GM23338 (cell line): ENCODE data around the gene KISS1. TPM values are rescaled to one million over a fixed set of nuclear protein-coding genes. Genes with fewer than 3 reads are reported as not detected.

Experiments used
- ATAC-seq: fragments of 200-7000 bp; cut with Tn5 transposase; 3 replicates; pipeline ENCODE4 v1.9.1; 2020
- DNase-seq: peaks from one replicate; pipeline ENCODE4 v3.0.0-alpha.2; 2015; ENCODE audit warnings: low spot score
- H2AFZ ChIP-seq: fragments of 200-600 bp; sonication (generic); 2 replicates; pipeline ENCODE4 v1.8.0; 2016; ENCODE audit warnings: antibody characterized with exemption, mild to moderate bottlenecking, moderate library complexity
- H3F3A ChIP-seq: fragments of 200-600 bp; sonication (generic); replicated peaks from 2 replicates; pipeline ENCODE4 v1.8.0; 2017; ENCODE audit warnings: antibody characterized with exemption, mixed run types, low read depth
- H3K27ac ChIP-seq: fragments of 200-600 bp; sonication (generic); 2 replicates; pipeline ENCODE4 v1.6.1; 2016; ENCODE audit warnings: low read depth
- H3K27me3 ChIP-seq: fragments of 200-600 bp; sonication (generic); 2 replicates; pipeline ENCODE4 v1.8.0; 2016; ENCODE audit warnings: mild to moderate bottlenecking, mixed run types, moderate library complexity; ENCODE audit not compliant: insufficient read depth
- H3K36me3 ChIP-seq: fragments of 200-600 bp; sonication (generic); 2 replicates; pipeline ENCODE4 v1.8.0; 2016; ENCODE audit warnings: mild to moderate bottlenecking; ENCODE audit not compliant: insufficient read depth
- H3K4me1 ChIP-seq: fragments of 200-600 bp; sonication (generic); 2 replicates; pipeline ENCODE4 v1.8.0; 2016; ENCODE audit warnings: mild to moderate bottlenecking, moderate library complexity; ENCODE audit not compliant: insufficient read depth
- H3K4me2 ChIP-seq: fragments of 200-600 bp; sonication (generic); 2 replicates; pipeline ENCODE4 v1.7.1; 2017; ENCODE audit warnings: mixed run types
- H3K4me3 ChIP-seq: fragments of 200-600 bp; sonication (generic); 2 replicates; pipeline ENCODE4 v1.6.1; 2016; ENCODE audit warnings: mixed run types
- H3K79me2 ChIP-seq: fragments of 200-600 bp; sonication (generic); replicated peaks from 2 replicates; pipeline ENCODE4 v1.8.0; 2017; ENCODE audit warnings: mild to moderate bottlenecking; ENCODE audit not compliant: insufficient read depth
- H3K9me2 ChIP-seq: fragments of 200-600 bp; sonication (generic); 2 replicates; pipeline ENCODE4 v1.8.0; 2017; ENCODE audit not compliant: insufficient read depth
- H4K20me1 ChIP-seq: fragments of 200-600 bp; sonication (generic); replicated peaks from 2 replicates; pipeline ENCODE4 v1.8.0; 2017; ENCODE audit warnings: mild to moderate bottlenecking; ENCODE audit not compliant: insufficient read depth
- H3K27ac Mint-ChIP-seq: 2 replicates; pipeline ENCODE4 v1.8.0; 2020; ENCODE audit warnings: inconsistent platforms, mild to moderate bottlenecking, moderate library complexity, mixed read lengths
- H3K27me3 Mint-ChIP-seq: 3 replicates; pipeline ENCODE4 v1.8.0; 2022; ENCODE audit warnings: low read depth, mild to moderate bottlenecking, moderate library complexity, mixed read lengths, inconsistent platforms; ENCODE audit not compliant: insufficient read depth, poor library complexity
- H3K36me3 Mint-ChIP-seq: 3 replicates; pipeline ENCODE4 v1.8.0; 2021; ENCODE audit warnings: low read depth, mild to moderate bottlenecking, inconsistent platforms, moderate library complexity, mixed read lengths
- H3K4me1 Mint-ChIP-seq: 3 replicates; pipeline ENCODE4 v1.8.0; 2020; ENCODE audit warnings: mild to moderate bottlenecking, inconsistent platforms, mixed read lengths
- H3K4me3 Mint-ChIP-seq: 3 replicates; pipeline ENCODE4 v1.8.0; 2021; ENCODE audit warnings: moderate library complexity, mild to moderate bottlenecking, inconsistent platforms, mixed read lengths
- H3K9me3 Mint-ChIP-seq: 3 replicates; pipeline ENCODE4 v1.8.0; 2020; ENCODE audit warnings: moderate library complexity, mild to moderate bottlenecking, inconsistent platforms, mixed read lengths
- CREB1 ChIP-seq: fragments of 250-450 bp; sonication (Bioruptor Pico); IDR thresholded peaks from 2 replicates; pipeline ENCODE4 v1.5.0; 2020; ENCODE audit warnings: low read depth, mild to moderate bottlenecking, moderate library complexity
- ETS1 ChIP-seq: IDR thresholded peaks from 2 replicates; pipeline ENCODE4 v1.6.1; 2016; ENCODE audit warnings: antibody characterized with exemption
- EZH2phosphoT487 ChIP-seq: fragments of 200-600 bp; sonication (generic); IDR thresholded peaks from one replicate; pipeline ENCODE4 v1.8.1; 2018; ENCODE audit warnings: antibody characterized with exemption; ENCODE audit not compliant: unreplicated experiment
- NANOG ChIP-seq: IDR thresholded peaks from 2 replicates; pipeline ENCODE4 v1.6.1; 2016; ENCODE audit warnings: antibody characterized with exemption, borderline replicate concordance
- POLR2AphosphoS5 ChIP-seq: IDR thresholded peaks from 2 replicates; pipeline ENCODE4 v1.6.1; 2016; ENCODE audit warnings: antibody characterized with exemption, low read depth
- STAT1 ChIP-seq: IDR thresholded peaks from one replicate; pipeline ENCODE4 v1.6.1; 2016; ENCODE audit warnings: antibody characterized with exemption; ENCODE audit not compliant: unreplicated experiment
- ZNF114 ChIP-seq: fragments of 250-450 bp; sonication (Bioruptor Pico); IDR thresholded peaks from 2 replicates; pipeline ENCODE4 v1.5.0; 2020; ENCODE audit warnings: mild to moderate bottlenecking, moderate library complexity
- ZNF331 ChIP-seq: fragments of 250-450 bp; sonication (Bioruptor Pico); IDR thresholded peaks from 2 replicates; pipeline ENCODE4 v1.5.0; 2020; ENCODE audit warnings: low read depth, mild to moderate bottlenecking, moderate library complexity
- ZNF462 ChIP-seq: fragments of 250-450 bp; sonication (Bioruptor Pico); IDR thresholded peaks from 2 replicates; pipeline ENCODE4 v1.5.0; 2020; ENCODE audit warnings: mild to moderate bottlenecking, moderate library complexity
- polyA plus RNA-seq: library from polyadenylated mRNA; unstranded; fragments of >200 nt; fragmentation: Nextera tagmentation; extraction: Ambion mirVana; gene quantifications from 2 replicates; pipeline ENCODE4 v1.2.1, GENCODE V29; 2016
- total RNA-seq: library from RNA; depleted of rRNA; stranded (reverse); fragments of >200 nt; shearing (Covaris generic); gene quantifications from 2 replicates; pipeline ENCODE4 v1.2.3, GENCODE V29; 2014

Gene KISS1
- total and polyA plus RNA-seq, 2 experiments from 2014 or later = not detected

GRCh38 chr1:204176049-204176448 lies 20.2 kb downstream of the KISS1 start (continued):
- no peak for TF ChIP-seq ZNF462 (CRISPR knock-in tag)
- no peak for TF ChIP-seq CREB1
- TF ChIP-seq NANOG = no peak
- no peak for TF ChIP-seq STAT1
- TF ChIP-seq ZNF114 (CRISPR knock-in tag) = no peak
- TF ChIP-seq ZNF331 (CRISPR knock-in tag) = no peak

GRCh38 chr1:204174958-204175357 lies 21.3 kb downstream of the KISS1 start:
- DNase-seq = no peak
- Histone ChIP-seq H3K36me3 (0 out of 2 replicates have a peak, but pooled peaks cover 5% of the 10 kb centered on the region), H3K4me2 (no peak overlapping the region), H3K4me1 (no peaks in the 10 kb centered on the region), H4K20me1 (no peaks in the 10 kb centered on the region), H2AFZ (no peak overlapping the region), H3K4me3 (no peak overlapping the region), H3K27ac (no peak overlapping the region), H3K27me3 (no peaks in the 10 kb centered on the region), H3K9me2 (0 out of 2 replicates have a peak, but pooled peaks cover 5% of the 10 kb centered on the region), H3K79me2 (no peaks in the 10 kb centered on the region), H3F3A (no peaks in the 10 kb centered on the region)
- Mint-ChIP-seq H3K4me1 (no peaks in the 10 kb centered on the region), H3K9me3 (peaks cover 19% of the 10 kb centered on the region), H3K36me3 (peaks cover 5% of the 10 kb centered on the region; the same call in 2 of the 3 replicates), H3K27ac (no peak overlapping the region), H3K4me3 (no peak overlapping the region), H3K27me3 (peaks cover 2% of the 10 kb centered on the region)
- ATAC-seq = no peak
- TF ChIP-seq NANOG = no peak
- TF ChIP-seq ZNF462 (CRISPR knock-in tag) = no peak
- TF ChIP-seq POLR2AphosphoS5 = no peak
- no peak for TF ChIP-seq EZH2phosphoT487
- TF ChIP-seq STAT1 = no peak
- no peak for TF ChIP-seq ETS1
